ELR (cell line): Measurements from ENCODE around the gene UMODL1.
A peak's percentile ranks its signal among the peaks of the same experiment; 100 is the strongest.

Experiments
- DNase-seq: peaks from one replicate; pipeline ENCODE4 v3.0.0-alpha.2; 2015; ENCODE audit warnings: low read depth

Gene UMODL1

DNA sequence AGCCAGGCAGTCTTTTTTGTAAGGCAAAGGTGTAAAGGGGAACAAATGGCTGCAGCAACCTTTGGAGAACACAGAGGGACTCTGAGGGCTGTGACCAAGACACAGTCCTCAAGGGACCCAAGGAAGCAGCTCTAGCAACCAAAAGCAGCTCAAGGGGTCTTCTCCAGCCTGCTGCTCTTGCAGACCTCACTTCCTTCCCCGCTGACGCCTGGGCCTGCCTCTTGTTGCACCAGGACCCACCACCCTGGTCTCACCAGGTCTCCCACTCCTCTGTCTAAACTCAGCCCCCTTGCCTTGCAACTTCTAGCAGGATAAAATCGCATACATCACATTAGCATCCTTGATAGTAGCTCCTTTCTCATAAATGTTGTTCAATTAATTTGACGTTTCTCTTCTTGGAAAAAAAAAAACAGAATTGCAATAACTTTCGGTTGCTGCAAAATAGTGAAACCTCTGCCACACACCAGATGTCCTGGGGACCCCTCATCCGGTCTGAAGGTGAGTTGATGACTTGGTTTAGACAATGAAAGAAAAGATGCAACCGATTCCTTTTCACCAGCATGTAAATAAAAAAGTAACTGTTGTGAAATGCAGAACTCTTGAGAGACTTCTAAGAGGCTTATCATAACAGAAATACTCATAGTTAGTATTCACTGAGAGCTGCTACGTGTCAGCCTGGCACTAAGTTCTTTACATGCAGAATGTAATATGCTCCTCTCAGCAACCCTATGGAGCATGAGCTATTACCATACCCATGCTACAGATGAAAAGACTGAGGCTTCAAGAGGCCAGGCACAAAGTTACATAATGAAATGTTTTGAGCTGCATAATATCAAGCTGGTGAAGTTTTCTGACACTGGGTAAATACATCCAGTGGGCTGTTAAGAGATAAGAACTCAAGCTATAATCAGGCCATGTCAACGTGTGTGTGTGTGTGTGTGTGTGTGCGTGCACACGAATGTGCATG is 58.5 kb downstream of the UMODL1 start:
- no peak for DNase-seq

DNA sequence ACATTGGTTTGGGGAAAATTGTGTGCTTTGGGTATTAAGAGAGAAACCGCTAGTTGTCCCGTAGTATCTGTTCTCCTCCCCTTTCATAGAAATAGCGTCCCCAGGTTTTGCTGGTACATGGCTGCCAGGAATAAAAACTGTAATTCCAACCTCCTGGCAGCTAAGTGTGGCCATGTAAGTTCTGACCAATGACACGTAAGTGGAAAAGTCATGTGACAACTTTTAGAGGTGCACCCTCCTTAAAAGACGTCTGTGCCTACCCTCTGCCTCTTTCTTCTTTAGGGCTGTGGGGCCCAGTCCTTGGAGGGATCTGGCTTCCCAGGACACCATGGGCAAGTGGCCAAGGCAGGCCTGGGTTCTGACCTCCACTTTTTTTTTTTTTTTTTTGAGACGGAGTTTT is 59.3 kb downstream of the UMODL1 start:
- peak; percentile 20 for DNase-seq

DNA sequence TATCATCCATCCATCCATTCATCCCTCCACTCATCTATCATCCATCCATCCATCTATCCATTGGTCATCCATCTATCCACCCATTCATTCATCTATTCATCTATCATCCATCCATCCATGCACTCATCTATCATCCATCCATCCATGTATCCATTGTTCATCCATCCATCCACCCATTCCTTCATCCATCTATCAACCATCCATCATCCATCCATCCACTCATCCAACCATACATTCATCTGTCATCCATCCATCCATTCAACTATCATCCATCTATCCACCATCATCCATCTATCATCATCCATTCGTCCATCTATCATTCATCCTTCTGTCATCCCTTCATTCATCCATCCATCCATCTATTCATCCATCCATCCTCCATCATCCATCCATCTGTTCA is 61.1 kb downstream of the UMODL1 start:
- no peak for DNase-seq

DNA sequence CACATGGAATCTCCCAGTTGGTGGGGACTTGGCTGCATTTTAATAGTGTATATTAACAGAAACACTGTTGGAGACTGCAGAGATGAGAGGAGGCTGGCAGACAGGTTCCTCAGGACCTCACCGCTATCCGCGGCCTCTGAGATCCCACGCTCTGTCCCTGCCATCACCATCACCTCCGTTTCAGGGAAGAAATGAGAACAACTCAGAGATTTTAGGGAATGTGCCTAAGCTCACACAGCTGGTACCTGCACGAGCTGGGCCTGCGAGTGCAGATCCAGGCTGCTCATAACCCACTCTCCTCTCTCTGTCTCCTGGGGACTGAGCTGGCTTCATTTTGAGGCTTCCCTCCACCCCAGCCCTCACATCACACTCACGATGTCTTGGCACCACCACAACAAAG is 62.0 kb downstream of the UMODL1 start:
- DNase-seq: no peak

DNA sequence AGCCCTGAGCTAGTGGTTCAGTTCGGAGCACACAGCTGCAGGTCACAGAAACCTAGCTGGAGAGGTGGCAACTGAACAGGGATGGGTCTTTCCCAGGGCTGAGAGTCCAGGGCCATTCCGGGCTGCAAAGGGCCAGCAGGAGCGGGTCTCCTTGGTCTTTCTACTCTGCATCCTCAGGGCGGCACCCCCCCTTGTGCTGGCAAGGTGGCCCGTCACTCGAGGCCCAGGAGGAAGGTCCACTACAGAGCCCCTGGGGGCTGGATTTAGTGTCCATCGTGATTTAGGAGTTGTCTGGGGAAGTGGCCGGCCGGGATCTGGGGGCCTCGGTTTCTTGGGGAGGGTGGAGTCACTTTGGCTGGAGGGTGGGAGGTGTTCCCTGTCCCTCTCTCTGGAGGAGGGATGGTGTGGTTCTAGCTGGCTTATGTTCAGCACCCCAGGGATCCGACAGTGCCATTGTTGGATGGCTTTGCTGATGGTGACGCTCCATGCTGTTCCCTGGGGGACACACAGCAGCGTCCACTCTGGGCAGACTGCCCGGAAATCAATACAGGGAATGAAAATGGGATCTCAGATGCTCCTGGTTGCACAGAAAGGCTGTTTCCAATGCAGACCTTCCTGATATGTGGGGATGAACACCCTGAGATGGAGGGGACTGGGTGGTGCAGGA is 64.4 kb downstream of the UMODL1 start:
- DNase-seq: no peak

DNA sequence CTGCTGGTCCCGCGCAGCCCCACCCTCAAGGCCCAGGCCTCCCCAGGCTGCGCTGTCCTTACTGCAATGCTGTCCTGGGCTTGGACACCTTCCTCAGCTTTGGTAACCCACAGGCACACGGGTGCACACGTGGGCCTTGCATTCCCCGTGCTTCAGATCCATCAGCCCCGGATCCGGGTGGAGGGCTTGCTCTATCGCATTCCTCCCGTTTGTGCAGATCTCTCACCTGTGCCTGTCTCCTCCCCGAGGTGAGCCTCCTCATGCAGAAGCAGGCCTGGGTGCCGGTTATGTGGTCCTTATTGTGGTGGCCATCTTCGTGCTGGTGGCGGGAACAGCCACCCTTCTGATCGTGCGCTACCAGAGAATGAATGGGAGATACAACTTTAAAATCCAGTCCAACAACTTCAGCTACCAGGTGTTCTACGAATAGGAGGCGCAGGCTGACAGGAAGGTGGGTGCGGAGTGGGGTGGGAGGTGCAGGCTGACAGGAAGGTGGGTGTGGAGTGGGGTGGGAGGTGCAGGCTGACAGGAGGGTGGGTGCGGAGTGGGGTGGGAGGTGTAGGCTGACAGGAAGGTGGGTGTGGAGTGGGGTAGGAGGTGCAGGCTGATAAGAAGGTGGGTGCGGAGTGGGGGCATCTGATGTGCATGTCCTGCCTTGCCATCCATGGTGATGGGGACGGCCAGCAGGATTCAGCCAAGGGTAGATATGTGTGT is 66.2 kb downstream of the UMODL1 start:
- DNase-seq: no peak

DNA sequence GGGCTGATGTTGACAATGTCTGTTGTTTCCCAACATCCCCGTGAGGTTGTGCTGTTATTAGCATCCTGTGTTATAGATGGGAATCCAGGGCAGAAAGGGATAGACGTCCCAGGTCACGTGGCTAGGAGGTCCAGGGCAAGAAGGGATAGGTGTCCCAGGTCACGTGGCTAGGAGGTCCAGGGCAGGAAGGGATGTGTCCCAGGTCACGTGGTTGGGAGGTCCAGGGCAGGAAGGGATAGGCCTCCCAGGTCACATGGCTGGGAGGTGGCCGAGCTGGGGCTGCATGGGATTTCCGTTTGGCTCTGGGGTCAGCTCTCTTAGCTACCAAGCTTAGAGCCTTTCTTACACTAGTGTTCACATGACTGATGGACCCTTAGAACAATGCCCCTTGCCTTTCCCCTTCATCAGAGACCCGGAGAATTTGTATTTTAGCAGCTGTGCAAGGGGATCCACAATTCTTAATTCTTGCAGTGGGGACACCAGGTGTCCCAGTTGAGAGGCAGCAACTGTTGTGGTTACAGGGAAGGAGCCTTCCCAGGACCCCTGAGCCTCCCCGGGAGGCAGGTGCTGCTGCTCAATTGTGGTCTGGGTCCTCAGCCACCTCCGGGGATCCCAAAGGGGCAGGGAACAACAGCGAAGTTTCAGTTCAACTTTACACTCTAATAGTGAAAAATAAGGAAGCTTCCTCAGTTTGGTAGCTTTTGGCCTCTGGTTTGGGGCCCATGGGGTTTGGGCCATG is 69.2 kb downstream of the UMODL1 start:
- DNase-seq: no peak

DNA sequence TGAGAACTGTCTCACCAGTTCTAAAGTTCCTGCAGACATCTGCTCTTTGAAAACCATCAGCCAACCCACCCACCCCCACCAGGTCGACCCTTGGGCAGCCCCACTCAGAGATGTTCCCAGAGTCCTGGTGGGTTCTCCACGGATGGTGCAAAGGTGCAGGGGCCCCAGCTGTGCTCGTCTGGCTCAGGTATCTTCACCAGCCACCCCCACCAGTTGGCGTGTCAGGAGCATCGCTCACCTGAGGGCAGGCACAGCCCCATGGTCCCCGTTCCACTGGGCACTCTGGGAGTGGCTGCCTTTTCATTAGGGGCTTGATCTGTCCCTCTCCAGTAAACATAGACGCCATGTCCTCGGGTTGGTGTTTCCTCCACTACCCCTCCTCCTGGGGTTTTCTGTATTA is 70.5 kb downstream of the UMODL1 start:
- DNase-seq: no peak

DNA sequence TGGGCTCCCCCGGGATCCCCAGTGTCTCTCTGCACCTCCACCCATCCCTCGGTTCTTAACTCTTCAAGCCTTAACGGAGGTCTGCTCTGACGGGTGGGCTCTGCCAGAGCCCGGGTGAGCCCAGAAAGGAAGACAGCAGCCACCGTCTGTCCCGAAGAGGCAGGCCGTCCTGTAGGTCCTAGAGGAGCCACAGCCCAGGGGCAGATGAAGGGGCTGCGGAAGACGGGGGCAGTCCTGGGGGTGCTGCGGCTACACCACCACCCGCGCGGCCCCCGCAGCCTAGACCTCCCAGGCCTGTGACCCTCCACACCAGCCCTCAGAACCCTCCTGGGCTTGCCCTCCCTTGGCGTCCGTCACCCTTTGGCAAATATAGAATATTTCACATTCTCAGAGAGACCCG is 71.0 kb downstream of the UMODL1 start:
- no peak for DNase-seq

DNA sequence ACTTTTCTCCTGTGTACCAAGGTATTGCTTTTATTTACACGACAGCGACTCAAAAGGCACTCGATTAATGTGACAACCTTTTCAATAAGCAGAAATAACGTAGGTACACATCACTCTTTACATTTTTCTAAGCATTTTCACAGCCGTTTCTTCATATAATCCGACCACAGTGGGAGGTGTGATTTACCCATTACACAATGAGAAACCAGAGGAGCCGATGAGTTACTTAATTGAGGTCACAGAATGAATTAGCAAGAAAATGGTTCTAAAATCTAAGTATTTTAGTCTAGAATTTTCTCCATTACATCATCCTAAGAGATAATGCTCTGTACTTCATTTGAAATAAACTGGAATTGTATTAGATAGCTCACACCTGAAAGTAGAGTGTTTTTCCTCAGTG is 71.5 kb downstream of the UMODL1 start:
- DNase-seq: no peak

DNA sequence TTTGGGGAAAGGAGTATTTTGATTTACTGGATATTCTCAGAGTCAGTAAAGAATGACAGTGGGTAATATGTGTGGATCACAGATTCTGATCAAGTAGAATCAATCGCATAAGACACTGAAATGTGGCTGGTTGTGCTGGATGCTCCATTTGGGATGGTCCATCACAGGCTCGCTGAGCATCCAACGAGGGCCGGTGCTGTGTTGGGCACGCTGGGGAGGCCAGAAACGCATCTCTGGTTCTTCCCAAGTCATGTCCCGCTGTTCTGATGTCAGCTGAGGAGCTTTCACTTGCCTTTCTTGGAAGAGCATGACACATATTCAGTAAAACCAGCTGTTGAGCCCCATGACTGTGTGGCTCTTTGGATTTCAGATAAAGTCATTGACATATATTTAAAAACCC is 72.0 kb downstream of the UMODL1 start:
- DNase-seq: no peak

DNA sequence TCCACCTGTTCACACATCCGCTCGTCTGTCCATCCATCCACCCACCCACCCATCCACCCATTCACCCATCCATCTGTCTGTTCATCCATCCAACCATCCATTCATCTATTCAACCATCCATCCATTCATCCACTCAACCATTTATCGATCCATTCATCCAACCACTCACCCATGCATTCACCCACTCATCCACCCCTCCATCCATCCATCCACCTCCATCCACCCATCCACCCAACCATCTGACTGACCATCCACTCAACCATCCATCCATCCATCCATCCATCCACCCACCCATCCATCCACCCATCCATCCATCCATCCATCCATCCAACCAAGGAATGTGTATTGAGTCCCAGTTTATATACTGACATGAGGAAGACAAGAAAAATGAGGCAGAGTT is 73.1 kb downstream of the UMODL1 start:
- no peak for DNase-seq

DNA sequence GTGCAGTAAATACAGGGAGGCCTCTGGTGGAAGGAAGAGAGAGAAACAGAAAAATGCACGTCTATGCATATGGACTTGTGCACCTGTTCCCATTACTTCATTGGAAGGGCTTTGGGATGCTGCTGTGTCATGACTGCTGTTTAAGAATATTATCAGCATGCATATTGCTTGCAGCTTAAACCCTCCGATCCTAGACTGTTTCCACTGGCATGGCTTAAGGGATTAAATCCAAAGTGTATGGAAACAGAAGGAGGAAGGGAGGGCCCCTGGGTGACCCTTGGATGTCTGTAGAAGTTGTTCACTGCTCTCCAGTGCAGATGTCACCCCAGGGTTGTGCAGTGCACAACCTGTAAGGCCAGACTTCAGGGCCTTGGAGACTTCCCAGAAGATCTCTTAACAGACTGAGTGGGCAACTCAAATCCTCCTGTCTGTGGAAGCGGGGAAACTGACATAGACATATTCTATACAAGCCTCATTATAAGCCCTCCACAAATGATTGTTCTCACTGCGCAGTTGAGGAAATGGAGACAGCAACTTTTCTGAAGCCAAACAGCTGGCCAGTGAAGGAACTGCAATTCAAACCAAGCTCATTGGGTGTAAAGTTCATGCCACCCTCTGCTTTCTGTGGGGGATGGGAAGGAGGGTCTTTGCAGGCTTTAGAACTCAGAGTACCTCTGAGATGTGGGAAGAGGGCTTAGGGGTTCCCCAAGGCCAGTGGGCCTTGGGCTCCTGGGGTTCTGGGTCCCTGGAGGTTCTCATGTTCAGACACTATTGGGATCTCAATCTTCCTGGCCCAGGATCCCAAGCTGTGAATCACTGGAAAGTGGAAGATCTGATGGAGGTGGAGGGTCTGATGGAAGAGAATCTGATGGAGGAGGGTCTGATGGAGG is 73.8 kb downstream of the UMODL1 start:
- DNase-seq: no peak

DNA sequence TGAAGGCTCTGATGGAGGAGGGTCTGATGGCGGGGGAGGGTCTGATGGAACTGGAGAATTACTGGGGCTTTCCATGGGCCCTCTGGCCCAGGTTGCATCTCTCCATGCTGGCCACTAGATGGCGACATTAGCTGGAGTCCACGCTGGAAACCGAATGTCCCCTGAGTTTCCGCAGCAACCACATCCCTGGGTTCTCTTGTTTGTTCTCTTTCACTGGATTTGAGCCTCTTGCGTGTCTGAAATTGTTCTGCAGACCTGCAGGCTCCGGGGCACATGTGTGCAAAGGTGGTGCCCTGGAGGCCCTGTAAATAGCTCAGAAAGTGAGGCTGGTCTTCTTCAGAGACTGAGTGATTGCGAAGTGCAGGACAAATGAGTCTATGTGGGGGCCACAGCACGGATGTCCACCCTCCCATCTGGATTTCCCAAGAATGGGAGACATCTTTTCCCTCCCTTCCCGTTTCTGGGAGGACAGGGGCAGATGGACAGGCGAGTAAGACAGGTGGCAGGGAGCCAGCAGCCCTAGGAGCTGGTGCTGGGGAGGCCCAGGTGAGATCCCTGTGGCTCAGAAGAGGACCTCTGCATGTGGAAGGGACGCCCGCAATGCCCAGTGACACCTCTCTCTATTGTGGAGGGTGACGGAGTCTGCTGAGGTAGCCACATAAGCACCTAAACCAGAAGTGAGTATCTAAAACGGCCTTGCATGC is 74.6 kb downstream of the UMODL1 start:
- peak; percentile 61 for DNase-seq

DNA sequence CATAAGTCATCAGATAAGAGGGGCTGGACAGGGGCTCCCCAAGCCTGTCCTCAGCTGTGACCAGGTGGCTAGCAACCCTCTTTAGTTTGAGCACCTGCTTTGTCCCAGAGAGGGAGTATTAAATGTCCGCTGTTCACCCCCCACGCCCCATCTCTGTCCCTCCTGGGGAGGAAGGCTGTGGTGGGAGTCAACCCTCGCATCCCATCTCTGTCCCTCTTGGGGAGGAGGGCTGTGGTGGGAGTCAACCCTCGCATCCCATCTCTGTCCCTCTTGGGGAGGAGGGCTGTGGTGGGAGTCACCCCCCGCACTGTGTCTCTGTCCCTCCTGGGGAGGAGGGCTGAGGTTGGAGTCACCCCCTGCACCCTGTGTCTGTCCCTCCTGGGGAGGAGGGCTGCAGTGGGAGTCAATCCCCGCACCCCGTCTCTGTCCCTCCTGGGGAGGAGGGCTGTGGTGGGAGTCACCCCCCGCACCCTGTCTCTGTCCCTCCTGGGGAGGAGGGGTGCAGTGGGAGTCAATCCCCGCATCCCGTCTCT is 75.2 kb downstream of the UMODL1 start:
- DNase-seq: no peak

DNA sequence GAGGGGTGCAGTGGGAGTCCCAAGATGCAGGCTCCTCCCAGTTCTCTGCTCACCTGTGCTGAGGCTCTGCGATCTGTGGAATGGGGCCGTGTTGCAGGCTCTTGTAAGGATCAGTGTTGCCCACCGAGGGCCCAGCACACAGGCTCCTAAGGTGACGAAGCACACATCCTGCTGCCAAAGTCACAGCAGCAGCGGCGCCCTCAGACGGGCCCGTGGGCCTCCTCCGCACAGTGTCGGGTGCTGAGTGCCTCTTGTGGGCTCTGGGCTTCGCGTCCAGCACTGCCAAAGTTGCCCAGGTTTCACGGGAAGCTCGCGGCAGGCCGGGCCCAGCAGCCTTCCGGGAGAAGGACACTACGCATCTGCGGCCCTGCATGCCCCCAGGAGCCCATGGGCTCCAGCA is 75.7 kb downstream of the UMODL1 start:
- no peak for DNase-seq

DNA sequence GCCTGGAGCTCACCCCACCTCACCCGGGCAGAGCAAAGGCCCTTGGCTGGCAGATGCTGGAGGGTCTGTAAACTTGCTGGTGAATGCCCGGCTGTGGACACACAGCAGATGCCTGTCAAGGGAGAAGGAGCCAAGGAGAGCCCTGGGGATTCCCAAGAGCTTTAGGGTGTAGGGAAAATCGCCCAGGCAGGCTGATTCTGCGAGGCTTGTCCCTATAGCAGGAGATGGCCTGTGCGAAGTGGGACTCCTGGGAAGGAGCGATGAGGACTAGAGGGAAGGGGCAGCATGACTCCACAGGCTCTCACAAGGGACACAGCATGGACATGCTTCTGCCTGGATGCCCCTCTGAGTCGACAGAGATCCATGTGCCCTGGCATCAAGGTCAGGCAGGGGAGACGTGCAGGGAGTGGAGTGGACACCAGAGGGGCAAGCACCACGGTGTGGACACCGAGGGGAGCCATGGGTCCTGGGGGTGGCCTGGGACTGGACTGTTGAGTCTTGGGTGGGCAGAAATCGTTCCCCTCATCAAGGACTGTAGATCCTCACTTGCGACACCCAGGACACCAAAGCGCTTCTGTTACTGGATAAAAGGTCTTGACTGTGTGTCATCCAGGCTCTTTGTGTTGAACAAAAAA is 76.4 kb downstream of the UMODL1 start:
- DNase-seq: no peak

DNA sequence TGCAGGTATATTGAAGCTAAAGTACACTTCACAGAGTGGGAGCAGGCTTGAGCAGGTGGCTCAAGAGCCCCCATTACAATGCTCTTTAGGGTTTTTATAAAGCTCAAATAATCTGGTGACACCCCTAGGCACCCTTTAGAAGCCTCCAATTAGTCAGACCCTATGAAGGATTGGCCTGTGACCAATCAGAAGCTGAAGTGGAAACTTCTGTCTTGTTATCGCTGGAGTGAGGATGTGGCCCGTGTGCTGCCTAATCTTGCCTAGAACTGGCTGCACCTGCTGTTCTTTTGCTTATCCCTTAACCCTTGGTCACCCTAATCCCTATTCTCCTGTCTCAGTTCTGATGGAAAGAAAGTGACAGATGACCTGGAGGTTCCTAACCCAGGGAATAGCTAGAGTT is 77.0 kb downstream of the UMODL1 start:
- no peak for DNase-seq

DNA sequence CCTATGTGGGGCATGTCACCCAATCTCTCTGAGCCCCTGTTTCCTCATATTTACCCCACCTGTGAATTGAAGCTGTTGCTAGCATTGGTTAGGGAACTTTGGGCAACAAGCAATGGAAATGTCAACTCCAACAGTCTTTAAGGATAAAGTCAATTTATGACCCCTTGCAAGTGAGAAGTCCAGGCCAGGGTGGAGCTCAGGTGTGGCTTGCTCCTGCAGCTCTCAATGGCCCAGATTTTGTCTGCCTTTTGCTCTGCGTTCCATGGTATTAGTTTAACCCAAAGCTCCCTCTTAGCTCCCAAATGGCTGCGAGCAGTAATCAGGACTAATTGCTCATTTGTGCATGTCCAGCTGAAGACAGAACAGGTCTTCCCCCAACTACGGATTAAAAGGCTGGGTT is 77.5 kb downstream of the UMODL1 start:
- no peak for DNase-seq
